C4-2B (cell line): ENCODE measurements around the gene TFPI.
A peak's percentile ranks its signal among the peaks of the same experiment; 100 is the strongest.

Experiments
- H3K27ac ChIP-seq: fragments of 450-650 bp; 2 replicates; pipeline ENCODE4 v1.5.1; 2017
- CTCF ChIP-seq: fragments of 450-650 bp; conservative IDR thresholded peaks from 2 replicates; pipeline ENCODE4 v1.5.1; 2017; ENCODE audit warnings: mild to moderate bottlenecking
- ZFX ChIP-seq: fragments of 450-650 bp; IDR thresholded peaks from 2 replicates; pipeline ENCODE4 v1.6.1; 2017

The TFPI gene

DNA sequence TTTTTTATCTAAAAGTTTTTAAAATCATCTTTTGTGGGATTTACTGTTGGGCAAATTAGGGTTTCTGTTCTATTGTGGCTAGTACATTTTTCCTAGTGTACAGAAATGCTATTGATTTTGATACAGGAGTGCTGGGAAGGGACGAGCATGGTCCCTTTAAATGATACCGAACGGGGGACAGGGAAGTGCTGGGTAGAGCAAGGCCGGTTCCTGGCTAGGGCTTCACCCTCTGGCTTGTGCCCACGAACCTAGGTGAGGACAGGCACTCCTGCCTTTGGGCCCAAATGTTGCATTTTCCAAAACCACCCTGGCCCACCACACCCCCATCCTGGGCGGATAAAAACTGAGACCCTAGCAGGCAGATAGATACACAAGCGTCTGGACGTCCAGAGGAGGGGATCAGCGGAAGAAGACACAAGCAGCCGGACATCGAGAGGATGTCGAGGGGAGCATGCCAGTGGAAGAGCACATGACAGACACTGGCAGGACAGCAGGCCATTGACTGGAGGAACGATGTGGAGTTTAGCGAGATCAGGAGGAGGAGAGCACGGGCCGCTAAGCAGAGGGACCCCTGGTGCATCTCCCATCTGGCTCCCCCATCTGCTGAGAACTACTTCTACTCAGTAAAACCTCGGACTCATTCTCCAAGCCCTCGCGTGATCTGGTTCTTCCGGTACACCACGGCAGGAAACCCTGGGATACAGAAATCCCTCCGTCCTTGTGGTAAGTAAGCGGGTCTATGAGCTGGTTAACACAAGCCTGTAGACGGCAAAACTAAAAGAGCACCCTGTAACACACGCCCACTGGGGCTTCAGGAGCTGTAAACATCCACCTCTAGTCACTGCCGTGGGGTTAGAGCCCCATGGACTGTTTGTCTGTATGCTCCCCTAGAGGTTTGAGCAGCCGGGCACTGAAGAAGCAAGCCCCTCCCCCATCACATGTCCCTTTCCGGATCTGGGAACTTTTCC is 92.7 kb downstream of the TFPI start:
- no peak overlapping the region for H3K27ac ChIP-seq
- TF ChIP-seq ZFX: no peak
- TF ChIP-seq CTCF: no peak

GRCh38 chr2:187459256-187459655 is 95.0 kb downstream of the TFPI start:
- TF ChIP-seq ZFX: no peak
- TF ChIP-seq CTCF: no peak
- no peak overlapping the region for H3K27ac ChIP-seq

DNA sequence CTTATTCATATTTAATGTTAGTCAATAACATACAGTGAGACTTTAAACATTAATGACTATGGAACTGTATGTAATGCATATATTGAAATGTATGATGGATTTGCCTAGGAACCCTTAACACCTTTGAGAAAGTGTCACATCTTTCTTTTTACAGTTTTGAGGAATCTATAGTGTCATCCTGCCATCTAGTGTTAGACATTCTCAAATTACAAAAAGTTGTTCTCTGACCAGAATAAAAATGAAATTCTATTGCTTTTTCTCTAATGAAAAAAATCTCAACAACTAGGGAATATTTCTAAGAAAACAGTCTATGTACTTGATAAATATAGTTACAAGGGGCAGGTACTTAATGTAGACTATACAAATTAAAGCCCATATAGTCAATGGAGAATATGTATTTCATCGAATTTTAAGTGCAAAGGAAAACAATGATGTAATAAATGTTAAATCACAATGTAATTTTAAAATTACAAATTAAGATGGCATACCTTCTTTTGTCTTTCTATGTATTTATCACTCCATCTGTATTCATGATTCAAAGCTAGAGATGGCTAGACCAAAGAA is 101.1 kb downstream of the TFPI start:
- no peak for TF ChIP-seq ZFX
- TF ChIP-seq CTCF: peak; percentile 48
- no peak overlapping the region for H3K27ac ChIP-seq

DNA sequence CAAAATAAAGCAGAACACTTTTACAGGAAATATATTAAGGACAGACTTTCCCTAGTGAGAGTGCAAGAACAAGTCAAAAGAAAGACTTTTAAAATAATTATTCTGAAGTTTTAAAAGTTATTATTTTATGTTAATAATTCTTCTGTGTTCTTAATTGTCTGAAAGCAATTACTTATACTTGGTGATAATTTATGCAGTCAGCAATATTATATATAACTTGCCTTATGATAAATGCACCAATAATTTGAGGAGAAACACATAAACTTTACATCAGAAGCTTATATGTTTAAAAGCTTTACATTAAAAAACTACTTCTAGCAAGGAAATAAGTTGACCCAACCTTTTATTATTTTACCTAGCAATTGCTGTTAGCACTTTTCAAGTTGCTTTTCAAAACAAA is 102.7 kb downstream of the TFPI start:
- TF ChIP-seq ZFX: no peak
- TF ChIP-seq CTCF: no peak
- H3K27ac ChIP-seq: no peak overlapping the region

GRCh38 chr2:187447336-187447735 is 106.9 kb downstream of the TFPI start:
- no peak overlapping the region for H3K27ac ChIP-seq
- TF ChIP-seq ZFX (no peak), CTCF (no peak)

- TF ChIP-seq ZFX (no peak), CTCF (no peak)
- H3K27ac ChIP-seq: no peak overlapping the region
Observed at GRCh38 chr2:187446711-187447110, 107.5 kb downstream of the TFPI start.

DNA sequence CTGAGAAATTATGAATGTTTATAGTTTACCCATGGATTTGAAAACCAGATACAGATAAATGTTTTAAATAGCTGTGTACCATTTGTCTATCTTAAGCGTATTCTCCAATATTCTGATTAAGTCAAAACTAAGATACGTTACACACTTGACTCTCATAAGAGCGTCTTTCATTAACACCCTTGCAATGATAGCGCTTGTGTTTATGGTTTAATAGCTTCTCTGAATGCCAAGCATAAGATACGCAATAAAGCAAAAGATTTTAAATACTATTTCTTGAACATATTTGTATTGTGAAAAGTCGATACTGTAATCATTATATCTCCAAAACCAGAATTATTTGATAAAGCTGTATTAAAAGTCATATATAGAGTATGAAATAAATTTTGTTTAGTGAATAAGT is 109.2 kb downstream of the TFPI start:
- no peak for TF ChIP-seq ZFX
- no peak overlapping the region for H3K27ac ChIP-seq
